Measurements from ENCODE around the gene OGDH.

DNA sequence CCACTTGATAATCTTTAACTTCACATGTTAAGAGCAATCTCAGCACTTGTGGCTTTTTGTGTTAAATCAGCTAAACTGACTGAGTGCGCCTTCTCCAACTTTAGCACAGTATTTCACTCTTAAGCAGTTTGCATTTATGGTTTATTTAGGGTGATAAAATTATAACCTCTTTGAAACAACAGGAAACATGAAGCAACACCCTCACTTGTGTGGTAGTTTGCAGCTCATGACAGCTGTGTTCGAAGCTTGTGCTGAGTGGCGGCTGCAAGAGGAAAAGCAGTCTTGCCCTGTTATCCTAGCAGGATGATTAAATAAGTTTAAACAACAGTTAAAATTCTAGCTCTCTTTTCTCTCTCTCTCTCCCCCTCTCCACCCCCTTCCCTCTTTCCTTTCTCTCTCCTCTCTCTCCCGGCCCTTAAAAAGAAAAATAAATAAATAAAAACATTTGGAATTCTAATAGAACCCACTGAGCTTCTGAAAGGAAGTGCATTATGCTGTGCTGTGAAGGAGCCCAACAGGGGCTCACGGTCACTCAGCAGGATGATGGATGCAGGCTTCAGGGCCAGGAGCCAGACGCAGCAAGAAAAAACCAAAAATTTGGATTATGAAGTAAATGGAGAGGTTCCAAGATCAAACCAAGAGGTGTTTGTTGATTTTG lies 25.2 kb downstream of the OGDH start:
- TF ChIP-seq EZH2 (IDR thresholded peaks at IDR 0.05; ENCODE audit: insufficient read depth, low read length): no peak
- TF ChIP-seq, protein P1, sequence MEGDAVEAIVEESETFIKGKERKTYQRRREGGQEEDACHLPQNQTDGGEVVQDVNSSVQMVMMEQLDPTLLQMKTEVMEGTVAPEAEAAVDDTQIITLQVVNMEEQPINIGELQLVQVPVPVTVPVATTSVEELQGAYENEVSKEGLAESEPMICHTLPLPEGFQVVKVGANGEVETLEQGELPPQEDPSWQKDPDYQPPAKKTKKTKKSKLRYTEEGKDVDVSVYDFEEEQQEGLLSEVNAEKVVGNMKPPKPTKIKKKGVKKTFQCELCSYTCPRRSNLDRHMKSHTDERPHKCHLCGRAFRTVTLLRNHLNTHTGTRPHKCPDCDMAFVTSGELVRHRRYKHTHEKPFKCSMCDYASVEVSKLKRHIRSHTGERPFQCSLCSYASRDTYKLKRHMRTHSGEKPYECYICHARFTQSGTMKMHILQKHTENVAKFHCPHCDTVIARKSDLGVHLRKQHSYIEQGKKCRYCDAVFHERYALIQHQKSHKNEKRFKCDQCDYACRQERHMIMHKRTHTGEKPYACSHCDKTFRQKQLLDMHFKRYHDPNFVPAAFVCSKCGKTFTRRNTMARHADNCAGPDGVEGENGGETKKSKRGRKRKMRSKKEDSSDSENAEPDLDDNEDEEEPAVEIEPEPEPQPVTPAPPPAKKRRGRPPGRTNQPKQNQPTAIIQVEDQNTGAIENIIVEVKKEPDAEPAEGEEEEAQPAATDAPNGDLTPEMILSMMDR (IDR thresholded peaks at IDR 0.05; ENCODE audit: insufficient read depth, low read depth, low read length): no peak
